Measurements from ENCODE around the gene NFKBIL1.
"Not testable (repeated sequence)": the region's sequence is repeated elsewhere in the genome, so short reads cannot be mapped to it uniquely, and the experiment has no call there.

Gene NFKBIL1, protein sequence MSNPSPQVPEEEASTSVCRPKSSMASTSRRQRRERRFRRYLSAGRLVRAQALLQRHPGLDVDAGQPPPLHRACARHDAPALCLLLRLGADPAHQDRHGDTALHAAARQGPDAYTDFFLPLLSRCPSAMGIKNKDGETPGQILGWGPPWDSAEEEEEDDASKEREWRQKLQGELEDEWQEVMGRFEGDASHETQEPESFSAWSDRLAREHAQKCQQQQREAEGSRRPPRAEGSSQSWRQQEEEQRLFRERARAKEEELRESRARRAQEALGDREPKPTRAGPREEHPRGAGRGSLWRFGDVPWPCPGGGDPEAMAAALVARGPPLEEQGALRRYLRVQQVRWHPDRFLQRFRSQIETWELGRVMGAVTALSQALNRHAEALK

DNA sequence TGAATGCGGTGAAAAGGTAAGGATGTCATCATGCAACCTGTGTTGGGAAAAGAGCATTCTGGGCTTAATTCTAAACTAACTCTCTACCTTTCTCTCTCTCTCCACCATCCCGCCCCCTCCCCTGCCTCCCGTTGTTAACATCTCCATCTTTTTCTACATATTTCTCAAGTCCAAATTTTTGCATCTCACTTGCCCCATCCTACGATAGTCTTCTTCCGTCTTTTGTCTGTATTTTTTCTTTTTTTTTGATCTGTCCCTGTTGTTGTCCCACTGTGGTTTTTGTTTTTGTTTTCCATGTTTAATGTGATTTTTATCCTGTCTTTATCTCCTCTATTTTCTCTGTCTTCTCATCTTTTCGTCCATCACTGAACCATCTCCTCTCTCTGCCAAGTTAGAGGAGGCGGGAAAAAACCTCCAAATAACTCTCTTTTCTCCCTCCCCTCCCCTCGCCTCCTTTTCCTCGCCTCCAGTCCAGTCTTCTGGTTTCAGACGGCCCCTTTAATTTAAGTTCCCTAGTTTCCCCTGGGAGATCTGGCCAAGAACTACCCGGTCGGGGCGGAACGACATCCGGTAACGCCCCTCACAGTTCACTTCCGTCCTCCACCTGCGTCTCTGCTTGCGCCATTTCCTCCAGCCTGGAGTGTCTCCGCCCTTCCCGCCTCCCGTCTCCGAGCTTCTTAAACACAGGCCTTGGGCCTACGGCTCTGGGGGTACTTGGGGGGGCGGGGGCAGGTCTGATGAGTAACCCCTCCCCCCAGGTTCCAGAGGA, at the start of gene NFKBIL1:
NFKBIL1 (plus strand) TSS at position 651 of the 769 bp plus-strand sequence; CDS start at position 738, 87 bp downstream.
- DNase-seq: peak; percentile 81 to 82

GRCh38 chr6:31498748-31499147, 48.7 kb upstream of the NFKBIL1 start:
- DNase-seq: no peak

- not testable (repeated sequence) for DNase-seq
Measured at GRCh38 chr6:31499648-31500047, 47.8 kb upstream of the NFKBIL1 start.

GRCh38 chr6:31502586-31502985, 44.8 kb upstream of the NFKBIL1 start:
- DNase-seq: no peak

- DNase-seq: not testable (repeated sequence)
Measured at GRCh38 chr6:31509036-31509435, 38.4 kb upstream of the NFKBIL1 start.

- no peak for DNase-seq
Measured at GRCh38 chr6:31510007-31510406, 37.4 kb upstream of the NFKBIL1 start.

DNA sequence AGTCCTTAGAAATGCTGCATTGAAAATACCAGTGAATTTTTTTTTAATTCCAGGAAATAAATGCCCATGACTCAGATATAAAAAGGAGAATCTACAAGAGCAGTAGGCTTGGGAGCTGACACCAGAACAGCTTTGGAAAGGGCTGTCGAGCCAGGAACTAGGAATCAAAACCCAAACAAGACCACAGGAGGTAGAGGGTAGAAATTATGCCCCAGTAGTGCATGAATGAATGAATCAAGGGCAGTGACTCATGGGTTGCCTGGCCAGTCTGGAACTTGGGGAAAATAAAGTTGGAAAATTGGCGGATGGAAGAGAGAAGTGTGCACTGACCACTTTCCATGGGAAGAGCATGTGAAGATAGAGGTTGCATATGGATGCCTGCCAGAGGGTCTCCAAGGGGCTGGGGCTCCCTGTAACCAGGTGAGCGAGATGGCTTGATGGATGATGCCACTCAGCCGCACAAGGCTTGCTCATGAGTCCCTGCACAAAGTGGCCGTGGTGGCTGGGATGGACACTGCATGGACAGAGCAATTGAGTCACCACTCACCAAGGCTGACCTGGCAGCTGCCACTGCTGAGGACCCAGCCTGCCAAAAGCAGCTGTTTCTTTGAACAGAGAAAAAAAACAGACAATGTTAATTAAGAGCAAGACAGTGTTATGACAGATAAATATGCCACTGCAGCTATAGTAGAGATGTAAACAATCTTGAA, 33.8 kb upstream of the NFKBIL1 start:
- DNase-seq: no peak

- DNase-seq: no peak
Measured at GRCh38 chr6:31521835-31522234, 25.6 kb upstream of the NFKBIL1 start.

GRCh38 chr6:31525553-31525931, 21.9 kb upstream of the NFKBIL1 start:
- no peak for DNase-seq

DNA sequence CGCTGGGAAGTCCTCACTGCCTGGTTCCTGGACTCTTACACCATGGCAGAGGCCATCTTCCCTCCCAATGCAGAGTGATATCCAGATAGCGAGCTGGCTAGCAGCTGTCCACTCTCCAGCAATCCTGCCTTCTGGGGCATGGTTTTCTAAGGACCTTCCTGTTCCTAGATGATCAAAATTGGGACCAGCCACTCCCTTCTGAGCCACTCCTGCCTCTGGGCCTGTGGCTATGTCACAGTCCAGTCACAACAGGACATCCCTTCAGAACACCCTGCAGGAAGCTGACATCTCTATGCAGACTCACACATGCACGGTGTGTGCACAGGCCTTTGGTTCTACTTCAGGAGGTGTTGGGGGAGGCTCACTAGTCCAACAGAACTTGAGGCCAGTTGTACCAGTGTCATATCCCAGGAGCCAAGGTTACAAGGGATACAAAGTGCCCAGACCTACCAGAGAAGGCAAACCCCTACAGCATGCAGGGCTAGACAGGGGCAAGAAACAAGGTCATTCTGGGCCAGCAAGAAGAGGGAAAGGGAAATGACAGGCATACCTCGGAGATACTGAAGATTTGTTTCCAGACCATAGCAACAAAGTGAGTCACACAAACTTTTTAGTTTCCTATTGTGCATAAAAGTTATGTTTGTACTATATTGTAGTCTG, 21.3 kb upstream of the NFKBIL1 start:
- no peak for DNase-seq

DNA sequence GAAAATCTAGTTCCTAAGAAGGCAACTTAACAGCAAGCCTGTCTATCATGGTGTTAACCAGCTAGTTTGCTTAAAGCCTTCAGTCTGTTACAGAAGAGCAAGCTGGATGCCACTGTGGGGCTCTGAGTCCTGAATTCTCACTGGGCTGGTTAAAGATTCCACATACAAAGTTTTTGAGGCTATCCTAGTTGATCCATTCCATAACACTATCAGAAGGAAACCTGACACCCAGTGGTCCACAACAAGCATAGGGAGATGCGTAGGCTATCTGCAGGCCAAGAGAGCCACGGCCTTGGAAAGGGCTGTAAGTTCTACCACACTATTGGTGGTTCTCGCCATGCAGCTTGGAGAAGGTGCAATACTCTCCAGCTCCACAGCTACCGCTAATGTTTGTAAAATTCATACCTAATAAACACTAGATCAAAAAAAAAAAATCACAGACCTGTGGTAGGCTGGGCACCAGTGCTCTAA, 19.1 kb upstream of the NFKBIL1 start:
- DNase-seq: no peak

DNA sequence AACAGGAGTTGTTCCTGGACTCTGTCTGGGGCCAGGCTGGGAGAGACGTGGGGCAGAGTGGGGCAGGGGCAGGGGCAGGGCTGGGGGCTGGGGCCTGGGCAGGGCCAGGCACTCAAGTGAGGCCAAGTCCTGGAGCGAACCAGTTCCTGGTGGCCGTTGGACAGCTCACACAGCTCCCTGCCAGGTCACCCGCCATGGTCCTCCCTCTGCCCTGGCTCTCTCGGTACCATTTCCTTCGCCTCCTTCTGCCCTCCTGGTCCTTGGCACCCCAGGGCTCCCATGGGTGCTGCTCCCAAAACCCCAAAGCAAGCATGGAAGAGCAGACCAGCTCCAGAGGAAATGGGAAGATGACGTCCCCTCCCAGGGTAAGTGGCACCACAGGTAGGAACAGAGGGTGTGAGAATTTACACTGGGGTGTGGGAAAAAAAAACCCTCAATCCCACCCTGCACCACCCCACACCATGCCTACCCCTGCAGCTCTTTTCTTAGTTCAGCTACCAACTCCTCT, 18.5 kb upstream of the NFKBIL1 start, which contains the start of gene MCCD1:
MCCD1 (plus strand) TSS at position 142 of the 508 bp plus-strand sequence; CDS start at position 195, 53 bp downstream.
- DNase-seq: no peak

GRCh38 chr6:31529329-31530150, 17.9 kb upstream of the NFKBIL1 start:
- DNase-seq: no peak

DNA sequence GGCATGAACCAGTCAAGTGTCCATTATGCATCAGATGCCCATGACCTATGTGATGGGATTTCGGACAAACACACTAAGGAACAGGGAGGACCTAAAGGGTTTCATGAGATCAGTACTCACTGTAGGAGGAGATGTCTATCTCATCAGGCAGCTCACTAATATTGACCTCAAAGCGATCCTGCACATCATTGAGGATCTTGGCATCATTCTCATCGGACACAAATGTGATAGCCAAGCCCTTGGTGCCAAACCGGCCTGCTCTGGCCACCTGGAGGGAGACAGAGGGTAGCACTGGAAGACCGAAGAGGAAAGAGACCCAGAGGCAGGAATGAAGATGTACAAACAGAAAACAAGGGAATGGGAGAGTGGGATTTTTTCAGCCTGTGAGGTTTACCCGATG, 16.7 kb upstream of the NFKBIL1 start:
- no peak for DNase-seq

DNA sequence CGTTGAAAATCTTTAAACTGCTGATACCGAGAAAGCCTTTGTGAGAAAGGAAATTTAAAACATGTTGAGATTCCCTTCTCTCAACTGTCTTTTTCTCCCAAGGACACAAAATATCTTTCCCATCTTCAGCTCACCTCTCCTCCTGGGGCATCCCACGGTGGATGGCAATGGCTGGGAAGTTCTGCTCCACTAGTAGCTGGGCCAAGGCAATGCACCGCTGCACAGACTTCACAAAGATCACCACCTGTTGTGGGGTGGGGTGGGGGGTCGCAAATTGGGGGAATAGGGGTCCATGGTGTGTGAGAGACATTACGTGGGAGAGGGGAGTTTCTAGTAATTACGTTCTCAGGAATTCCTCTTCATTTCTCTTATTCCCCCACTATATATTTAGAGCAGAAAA, 16.2 kb upstream of the NFKBIL1 start:
- DNase-seq: no peak

DNA sequence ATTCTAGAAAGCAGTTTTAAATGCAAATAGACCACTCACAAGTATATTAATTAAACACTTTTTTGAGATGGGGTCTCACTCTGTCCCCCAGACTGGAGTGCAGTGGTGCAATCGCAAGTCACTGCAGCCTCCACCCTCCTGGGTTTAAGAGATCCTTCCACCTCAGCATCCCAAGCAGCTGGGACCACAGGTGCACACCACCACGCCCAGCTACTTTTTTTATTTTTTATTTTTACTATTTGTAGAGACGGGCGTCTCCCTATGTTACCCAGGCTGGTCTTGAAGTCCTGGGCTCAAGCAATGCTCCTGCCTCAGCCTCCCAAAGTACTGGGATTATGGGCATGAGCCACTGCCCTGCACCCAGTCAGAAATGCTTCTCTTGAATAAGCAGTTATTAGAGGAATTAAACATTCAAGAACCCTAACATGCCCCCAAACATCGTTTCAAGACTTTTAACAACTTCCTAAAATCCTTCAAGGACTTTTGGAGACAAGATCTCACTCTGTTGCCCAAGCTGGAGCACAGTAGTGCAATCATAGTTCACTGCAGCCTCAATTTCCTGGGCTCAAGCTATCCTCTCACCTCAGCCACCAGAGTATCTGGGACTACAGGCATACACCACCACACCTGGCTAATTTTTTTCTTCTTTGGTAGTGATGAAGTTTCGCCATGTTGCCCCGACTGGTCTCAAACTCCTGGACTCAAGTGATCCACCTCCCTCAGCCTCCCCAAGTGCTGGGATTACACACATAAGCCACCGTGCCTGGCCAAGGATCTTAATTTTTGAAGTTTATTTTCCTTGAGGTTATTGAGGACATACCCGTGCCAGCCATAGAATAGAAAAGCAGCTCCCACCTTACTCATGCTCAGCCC, 15.4 kb upstream of the NFKBIL1 start:
- DNase-seq: no peak

- DNase-seq: no peak
Measured at GRCh38 chr6:31532644-31533454, 14.6 kb upstream of the NFKBIL1 start.

DNA sequence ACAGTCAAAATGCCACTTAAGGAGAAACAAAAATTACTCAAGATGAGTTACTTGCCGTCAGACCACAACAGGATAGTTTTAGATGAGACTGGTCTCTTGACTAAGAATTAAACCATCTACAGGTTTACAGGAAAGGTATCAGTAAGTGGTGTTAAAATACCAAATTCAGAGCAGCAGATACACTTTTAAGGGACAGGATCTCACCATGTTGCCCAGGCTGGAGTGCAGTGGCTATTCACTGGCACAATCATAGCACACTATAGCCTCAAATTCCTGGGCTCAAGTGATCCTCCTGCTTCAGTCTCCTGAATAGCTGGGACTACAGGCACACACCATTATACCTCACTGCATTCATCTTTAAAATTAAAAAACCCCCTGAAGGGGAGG, 14.0 kb upstream of the NFKBIL1 start:
- no peak for DNase-seq

- no peak for DNase-seq
Measured at GRCh38 chr6:31534011-31534410, 13.4 kb upstream of the NFKBIL1 start.

All from stimulated activated CD4-positive, alpha-beta T cell treated with anti-CD3 and anti-CD28 coated beads, Interleukin-2, amount 100 ng/mL, for 48 hours (primary cell).